Panc1 (cell line): ENCODE results near the gene ELMO1. TPM values are rescaled to one million over a fixed set of nuclear protein-coding genes. Genes with fewer than 3 reads are reported as not detected.

Experiments used
- ATAC-seq: fragments of 200-7000 bp; cut with Tn5 transposase; 2 replicates; pipeline ENCODE4 v1.9.1; 2020; ENCODE audit warnings: mild to moderate bottlenecking, moderate library complexity
- BruUV-seq: library from RNA; stranded (reverse); fragments of 400-500 nt; replicated peaks from 2 replicates; lab custom pipeline; 2021; lab: Mats Ljungman, UMichigan
- CTCF ChIA-PET: fragments of 300-600 bp; sonication (Branson Sonifier 250); formaldehyde crosslinking; loops from one replicate; lab custom pipeline; 2022; ENCODE audit warnings: antibody characterized with exemption; lab: Charles Lee
- POLR2A ChIA-PET: fragments of 300-600 bp; sonication (Branson Sonifier 250); formaldehyde crosslinking; loops from one replicate; lab custom pipeline; 2022; ENCODE audit warnings: antibody characterized with exemption; lab: Charles Lee
- DNase-seq: peaks from one replicate; pipeline ENCODE4 v3.0.0-alpha.2; 2010; ENCODE audit warnings: low read depth, low spot score
- H3K27ac ChIP-seq: 2 replicates; pipeline ENCODE4 v1.5.1; 2011; ENCODE audit warnings: mild to moderate bottlenecking, low read length, inconsistent platforms
- H3K27me3 ChIP-seq: fragments of 200-500 bp; sonication (Bioruptor generic); 2 replicates; pipeline ENCODE4 v1.6.0; 2014; ENCODE audit warnings: low read length, inconsistent platforms; ENCODE audit not compliant: control insufficient read depth, insufficient read depth
- H3K36me3 ChIP-seq: fragments of 200-500 bp; sonication (Bioruptor generic); 2 replicates; pipeline ENCODE4 v1.5.1; 2014; ENCODE audit warnings: inconsistent platforms, mild to moderate bottlenecking, low read length, moderate library complexity; ENCODE audit not compliant: control insufficient read depth, insufficient read depth
- H3K4me1 ChIP-seq: 2 replicates; pipeline ENCODE4 v1.5.1; 2011; ENCODE audit warnings: inconsistent platforms, mild to moderate bottlenecking, low read length, moderate library complexity; ENCODE audit not compliant: control insufficient read depth, insufficient read depth
- H3K4me3 ChIP-seq, 2 experiments: 2 replicates each; pipeline ENCODE4 v1.5.1; 2011 to 2012; ENCODE audit warnings: low read depth in 2 of 2, low read length in 2 of 2, mild to moderate bottlenecking in 2 of 2, inconsistent platforms in 1 of 2, moderate library complexity in 1 of 2
- H3K9me3 ChIP-seq: fragments of 200-500 bp; sonication (Bioruptor generic); 2 replicates; pipeline ENCODE4 v1.5.1; 2014; ENCODE audit warnings: low read depth, mild to moderate bottlenecking, inconsistent platforms, low read length, moderate library complexity; ENCODE audit not compliant: control insufficient read depth, insufficient read depth
- CTCF ChIP-seq: fragments of 450-650 bp; IDR thresholded peaks from 2 replicates; pipeline ENCODE4 v1.5.1; 2017; ENCODE audit warnings: mild to moderate bottlenecking
- POLR2AphosphoS5 ChIP-seq: IDR thresholded peaks from 2 replicates; pipeline ENCODE4 v1.6.1; 2012; ENCODE audit warnings: mild to moderate bottlenecking, low read depth, low read length, moderate library complexity
- REST ChIP-seq, 2 experiments: IDR thresholded peaks; 2 replicates each; pipeline ENCODE4 v1.6.1; 2011 to 2012; ENCODE audit warnings: low read depth in 2 of 2, control low read depth in 1 of 2, low read length in 1 of 2, mild to moderate bottlenecking in 1 of 2, moderate library complexity in 1 of 2; ENCODE audit not compliant: insufficient read depth in 1 of 2
- SIN3A ChIP-seq: IDR thresholded peaks from 2 replicates; pipeline ENCODE4 v1.6.1; 2012; ENCODE audit warnings: low read depth, mild to moderate bottlenecking, low read length, moderate library complexity, borderline replicate concordance; ENCODE audit not compliant: insufficient read depth
- TCF7L2 ChIP-seq: IDR thresholded peaks from 2 replicates; pipeline ENCODE4 v1.6.1; 2011; ENCODE audit warnings: mild to moderate bottlenecking, low read depth, low read length, inconsistent platforms
- in situ Hi-C: cut with HindIII; loops from 2 replicates; pipeline ENCODE4 v1.10.0; 2016; ENCODE audit warnings: low sequenced_read_pairs, low pct_unique_long_range_greater_than_20kb
- intact Hi-C: fragments of 100-400 bp; cut with micrococcal nuclease; formaldehyde crosslinking; loops from one replicate; pipeline ENCODE4 v1.10.0; 2022; ENCODE audit not compliant: unreplicated experiment
- total RNA-seq: library from RNA; stranded (reverse); gene quantifications from one replicate; pipeline ENCODE4 v1.2.1, GENCODE V29; 2021; ENCODE audit not compliant: unreplicated experiment

The ELMO1 gene
- total RNA-seq, 1 experiment from 2014 or later: 0.80 TPM

- no peaks in the 10 kb centered on the region for H3K36me3 ChIP-seq
- H3K4me3 ChIP-seq: no peak overlapping the region
- TF ChIP-seq TCF7L2 (no peak), SIN3A (no peak), REST (IDR thresholded peaks at IDR 0.05; ENCODE audit: insufficient read depth in 1 of 2, low read depth in 2 of 2, low read length in 1 of 2) (no peak), POLR2AphosphoS5 (no peak), CTCF (no peak)
- H3K9me3 ChIP-seq: no peaks in the 10 kb centered on the region
- no peak overlapping the region for H3K27ac ChIP-seq
- BruUV-seq: no TSS peak
- H3K4me1 ChIP-seq: no peaks in the 10 kb centered on the region
- no peaks in the 10 kb centered on the region for H3K27me3 ChIP-seq
- POLR2A ChIA-PET: no interaction called here
- in situ Hi-C loops: no loop called here
- intact Hi-C loops: no loop called here
- no peak for DNase-seq
- no peak for ATAC-seq
- CTCF ChIA-PET: no interaction called here
Observed at GRCh38 chr7:37414352-37414983, 34.2 kb downstream of the ELMO1 start.

GRCh38 chr7:37411444-37412034 lies 37.1 kb downstream of the ELMO1 start:
- TF ChIP-seq TCF7L2 (no peak), REST (IDR thresholded peaks at IDR 0.05; ENCODE audit: insufficient read depth in 1 of 2, low read depth in 2 of 2, low read length in 1 of 2) (no peak), CTCF (no peak), POLR2AphosphoS5 (no peak), SIN3A (no peak)
- intact Hi-C loops (no loop called here), in situ Hi-C loops (no loop called here)
- DNase-seq (no peak), ATAC-seq (no peak)
- ChIA-PET CTCF (no interaction called here), POLR2A (interaction anchor here (0.6 kb wide), 1 partner anchor 164 kb away, joined by 6 read pairs; no protein-coding TSS in a partner anchor)
- Histone ChIP-seq H3K27ac (no peak overlapping the region), H3K4me1 (no peaks in the 10 kb centered on the region), H3K36me3 (no peaks in the 10 kb centered on the region), H3K27me3 (no peaks in the 10 kb centered on the region), H3K9me3 (no peaks in the 10 kb centered on the region), H3K4me3 (no peak overlapping the region)
- BruUV-seq: no TSS peak
